GM21576 (cell line): ENCODE measurements around the gene AACS.
"Not testable (repeated sequence)": the region's sequence is repeated elsewhere in the genome, so short reads cannot be mapped to it uniquely, and the experiment has no call there.

Experiments used
- ATAC-seq: cut with Tn5 transposase; IDR thresholded peaks from one replicate; pipeline ENCODE4 v1.9.1; 2021; ENCODE audit warnings: mild to moderate bottlenecking, moderate library complexity; ENCODE audit not compliant: unreplicated experiment

The AACS gene

DNA sequence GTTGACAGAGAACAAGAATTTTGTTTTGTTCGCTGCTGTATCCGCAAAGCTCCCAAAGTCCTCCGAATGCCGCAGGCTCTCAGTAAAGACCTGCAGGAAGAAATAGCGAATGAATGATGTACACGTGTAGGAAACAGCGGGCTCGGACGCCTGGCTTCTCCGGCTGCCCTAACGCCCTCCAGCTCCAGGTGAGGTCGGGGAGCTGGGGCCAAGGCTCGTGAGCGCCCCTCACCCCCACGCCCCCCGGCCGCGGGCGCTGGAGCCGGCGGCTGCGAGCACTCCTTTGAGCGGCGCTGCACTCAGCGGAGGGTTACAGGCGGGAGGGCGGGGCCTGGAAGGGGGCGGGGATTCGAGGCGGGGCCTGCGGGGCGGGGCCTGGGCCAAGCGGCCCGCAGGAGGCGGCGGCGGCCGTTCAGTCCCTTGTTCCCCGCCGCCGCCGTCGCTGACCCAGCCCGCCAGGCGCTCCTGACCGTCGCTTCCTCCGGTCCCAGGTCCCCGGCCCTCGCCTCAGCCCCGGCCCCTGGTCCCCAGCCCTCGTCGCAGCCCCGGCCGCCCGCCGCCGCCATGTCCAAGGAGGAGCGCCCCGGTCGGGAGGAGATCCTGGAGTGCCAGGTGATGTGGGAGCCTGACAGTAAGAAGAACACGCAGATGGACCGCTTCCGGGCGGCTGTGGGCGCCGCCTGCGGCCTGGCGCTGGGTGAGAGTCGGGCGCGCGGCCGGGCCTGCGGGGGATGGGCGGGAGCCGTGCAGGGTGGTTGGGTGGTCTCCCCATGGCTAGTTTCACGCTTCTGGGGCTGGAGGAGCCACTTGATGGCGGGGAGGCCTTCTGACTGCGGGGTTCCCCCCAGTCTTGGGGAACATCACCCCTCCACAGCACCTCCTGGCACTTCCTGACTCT lies at the start of gene AACS:
Gene AACS (plus strand): TSS at position 415 of the 898 bp plus-strand sequence. CDS start 150 bp downstream, at position 565.
- ATAC-seq, result peak; percentile 89

- no peak for ATAC-seq
These were observed 49.4 kb upstream of the AACS start for GRCh38 chr12:125015680-125016310.

DNA sequence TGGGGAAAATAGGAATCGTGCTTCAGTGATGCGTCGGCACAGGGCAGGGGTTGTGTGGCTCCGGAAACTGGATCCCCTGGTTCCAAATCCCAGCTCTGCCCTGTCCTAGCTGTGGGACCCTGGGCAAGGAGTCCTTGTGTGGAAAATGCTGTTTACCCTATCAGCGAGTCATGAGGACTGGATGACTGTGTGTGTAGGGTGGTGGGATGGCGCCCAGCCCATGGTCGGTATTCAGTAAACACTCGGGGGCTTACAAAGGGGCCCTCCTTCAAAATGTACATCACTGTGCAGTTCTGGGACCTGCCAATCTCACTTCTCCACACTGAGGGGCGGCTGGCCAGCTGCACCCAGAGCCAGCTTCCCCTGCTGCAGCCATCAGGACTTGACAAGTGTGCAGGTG lies 47.4 kb upstream of the AACS start:
- ATAC-seq, result no peak

DNA sequence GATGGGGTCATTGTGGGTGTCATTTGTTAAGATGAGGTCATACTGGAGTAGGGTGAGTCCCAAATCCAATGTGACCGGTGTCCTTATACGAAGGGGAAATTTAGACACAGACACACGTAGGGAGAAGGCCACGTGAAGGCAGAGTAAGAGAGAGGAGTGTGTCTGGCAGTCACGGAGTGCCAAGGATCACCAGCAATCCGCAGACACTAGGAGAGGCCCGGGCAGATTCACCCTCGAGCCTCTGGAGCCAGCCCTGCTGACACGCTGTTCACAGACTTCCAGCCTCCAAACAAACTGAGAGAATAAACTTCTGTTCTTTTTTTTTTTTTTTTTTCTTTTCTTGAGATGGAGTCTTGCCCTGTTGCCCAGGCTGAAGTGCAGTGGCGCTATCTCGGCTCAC lies 46.9 kb upstream of the AACS start:
- no peak for ATAC-seq

GRCh38 chr12:125021096-125021495 lies 44.1 kb upstream of the AACS start:
- ATAC-seq, result no peak

GRCh38 chr12:125021771-125022170 lies 43.5 kb upstream of the AACS start:
- ATAC-seq, result no peak

DNA sequence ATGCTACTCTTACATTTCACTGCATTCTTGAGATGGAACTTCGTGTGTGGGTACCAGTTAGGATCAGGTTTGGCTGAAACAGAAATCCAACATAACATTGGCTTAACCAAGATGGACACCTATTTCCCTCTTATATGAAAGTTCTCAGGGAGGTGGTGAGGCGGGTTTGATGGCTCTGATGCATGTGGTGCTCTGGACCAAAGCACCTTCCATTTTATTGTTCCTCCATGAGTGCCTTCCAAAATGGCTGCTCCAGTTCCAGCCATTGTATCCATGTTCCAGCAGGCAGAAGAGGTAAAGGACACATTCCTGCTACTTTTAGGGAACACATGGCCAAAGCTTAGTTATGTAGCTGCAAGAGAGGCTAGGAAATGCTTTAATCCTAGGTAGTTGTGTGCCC lies 42.2 kb upstream of the AACS start:
- no peak for ATAC-seq

GRCh38 chr12:125024949-125025563 lies 40.2 kb upstream of the AACS start:
- no peak for ATAC-seq

GRCh38 chr12:125025606-125026235 lies 39.5 kb upstream of the AACS start:
- ATAC-seq, result no peak

- no peak for ATAC-seq
These were observed 37.1 kb upstream of the AACS start for GRCh38 chr12:125028106-125028505.

- no peak for ATAC-seq
These were observed 35.4 kb upstream of the AACS start for GRCh38 chr12:125029761-125030358.

- ATAC-seq, result not testable (repeated sequence)
These were observed 33.8 kb upstream of the AACS start for GRCh38 chr12:125031471-125031870.

GRCh38 chr12:125032466-125033152 lies 32.6 kb upstream of the AACS start:
- no peak for ATAC-seq

- ATAC-seq, result no peak
These were observed 31.9 kb upstream of the AACS start for GRCh38 chr12:125033288-125033687.

DNA sequence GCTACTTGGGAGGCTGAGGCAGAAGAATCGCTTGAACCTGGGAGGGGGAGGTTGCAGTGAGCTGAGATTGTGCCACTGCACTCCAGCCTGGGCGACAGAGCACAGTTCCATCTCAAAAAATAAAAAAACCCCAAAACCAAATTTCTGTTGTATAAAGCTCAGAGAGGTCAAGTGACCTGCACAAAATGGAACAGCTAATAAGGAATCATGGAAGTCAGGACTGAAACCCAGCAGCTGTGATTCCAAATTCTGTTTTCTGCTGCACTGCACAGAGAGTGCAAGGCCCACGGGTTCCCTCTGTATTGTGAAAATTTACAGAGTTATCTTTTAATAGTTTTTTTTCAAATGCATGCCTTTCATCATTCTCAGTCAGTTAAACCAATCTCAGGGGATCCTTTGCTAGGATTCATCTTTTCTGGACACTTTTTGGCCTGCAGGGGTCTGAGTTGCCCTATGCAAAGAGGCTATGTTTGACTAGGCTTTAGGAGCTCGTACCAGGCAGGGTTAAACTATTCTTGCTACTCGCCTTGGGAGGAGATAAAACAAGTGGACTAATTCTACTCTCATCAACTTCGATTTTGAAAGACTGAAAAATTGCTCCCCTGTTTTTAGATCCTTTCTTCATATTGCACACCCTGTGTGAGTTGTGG lies 26.1 kb upstream of the AACS start:
- no peak for ATAC-seq

DNA sequence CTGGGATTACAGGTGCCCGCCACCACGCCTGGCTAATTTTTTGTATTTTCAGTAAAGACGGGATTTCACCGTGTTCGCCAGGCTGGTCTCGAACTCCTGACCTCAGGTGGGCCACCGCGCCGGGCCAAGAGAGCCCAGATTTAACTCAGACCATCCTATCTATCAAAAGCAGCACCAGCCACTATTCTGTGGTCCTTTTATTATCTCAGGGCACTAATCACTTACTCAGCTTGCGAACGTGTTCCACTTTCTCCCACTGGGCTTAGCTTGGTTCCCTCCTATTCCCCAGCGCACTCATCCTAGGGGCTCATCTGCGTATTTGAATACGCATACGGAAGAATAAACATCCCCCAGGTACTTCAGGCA lies 16.2 kb upstream of the AACS start:
- ATAC-seq, result no peak

DNA sequence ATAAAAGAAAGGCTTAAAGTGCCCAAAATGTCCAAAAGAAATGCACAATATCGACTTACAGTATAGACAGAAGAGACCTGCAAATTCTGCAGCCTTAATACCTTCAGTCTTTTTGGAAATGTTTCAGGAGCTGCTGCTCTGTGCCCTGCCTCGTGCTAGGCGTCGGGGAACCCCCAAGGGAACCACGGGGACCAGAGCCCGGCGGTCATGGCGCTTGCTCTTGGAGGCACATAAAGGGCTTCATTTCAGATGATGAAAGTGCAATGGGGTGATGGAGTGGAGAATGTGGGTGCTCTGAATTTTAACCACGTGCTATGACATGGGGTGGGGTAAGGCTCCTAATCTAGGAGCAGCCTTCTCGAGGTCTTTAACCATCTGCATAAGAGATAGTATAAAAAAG lies 14.8 kb upstream of the AACS start:
- no peak for ATAC-seq

GRCh38 chr12:125050868-125051267 lies 14.4 kb upstream of the AACS start:
- no peak for ATAC-seq

DNA sequence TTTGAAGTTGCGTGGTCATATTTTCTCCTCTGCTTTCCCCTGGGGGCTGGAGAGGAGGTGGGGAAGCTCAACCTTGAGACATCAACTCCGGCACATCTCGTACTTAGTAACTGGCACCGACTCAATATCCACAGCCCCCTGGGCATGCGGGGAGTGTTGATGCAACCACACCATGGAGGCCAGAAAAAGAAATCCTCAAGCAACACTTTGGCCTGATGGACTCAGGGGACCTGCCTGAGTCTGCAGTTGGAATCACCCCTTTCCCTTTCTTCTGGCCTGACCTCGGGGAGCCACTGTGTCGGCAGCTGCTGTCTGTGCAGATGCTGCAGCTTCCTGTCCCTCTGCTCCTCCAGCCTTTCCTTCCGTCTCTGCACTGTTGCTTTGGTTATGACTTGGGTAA lies 11.4 kb upstream of the AACS start:
- ATAC-seq, result no peak

GRCh38 chr12:125055591-125055990 lies 9.6 kb upstream of the AACS start:
- no peak for ATAC-seq
